ENCODE data around the gene MEGF6.

The MEGF6 gene

GRCh38 chr1:3459051-3459908, 152.0 kb downstream of the MEGF6 start:
- DNase-seq (ENCODE audit: low read depth), result no peak

GRCh38 chr1:3457910-3458883, 153.1 kb downstream of the MEGF6 start:
- DNase-seq (ENCODE audit: low read depth), result no peak

- no peak for DNase-seq (ENCODE audit: low read depth)
These were observed 154.1 kb downstream of the MEGF6 start for GRCh38 chr1:3456964-3457909.

GRCh38 chr1:3456449-3456963, 154.8 kb downstream of the MEGF6 start:
- DNase-seq (ENCODE audit: low read depth), result no peak

- no peak for DNase-seq (ENCODE audit: low read depth)
These were observed 155.4 kb downstream of the MEGF6 start for GRCh38 chr1:3455670-3456448.

GRCh38 chr1:3454811-3455618, 156.3 kb downstream of the MEGF6 start:
- DNase-seq (ENCODE audit: low read depth), result no peak

GRCh38 chr1:3453891-3454810, 157.2 kb downstream of the MEGF6 start, which contains the start of gene ARHGEF16:
TSS of gene ARHGEF16 (plus strand) at chr1:3454665. CDS start at chr1:3463085, 8,420 bp downstream.
- no peak for DNase-seq (ENCODE audit: low read depth)

GRCh38 chr1:3453203-3453761, 158.0 kb downstream of the MEGF6 start:
- DNase-seq (ENCODE audit: low read depth), result peak; percentile 49

- DNase-seq (ENCODE audit: low read depth), result no peak
These were observed 158.5 kb downstream of the MEGF6 start for GRCh38 chr1:3452866-3453175.

- no peak for DNase-seq (ENCODE audit: low read depth)
These were observed 159.1 kb downstream of the MEGF6 start for GRCh38 chr1:3451994-3452865.

- DNase-seq (ENCODE audit: low read depth), result no peak
These were observed 160.3 kb downstream of the MEGF6 start for GRCh38 chr1:3450983-3451382.

- no peak for DNase-seq (ENCODE audit: low read depth)
These were observed 161.0 kb downstream of the MEGF6 start for GRCh38 chr1:3450202-3450863.

GRCh38 chr1:3444736-3445135, 166.6 kb downstream of the MEGF6 start:
- no peak for DNase-seq (ENCODE audit: low read depth)

GRCh38 chr1:3444298-3444697, 167.0 kb downstream of the MEGF6 start:
- no peak for DNase-seq (ENCODE audit: low read depth)

GRCh38 chr1:3443807-3444206, 167.5 kb downstream of the MEGF6 start:
- no peak for DNase-seq (ENCODE audit: low read depth)

- DNase-seq (ENCODE audit: low read depth), result no peak
These were observed 168.4 kb downstream of the MEGF6 start for GRCh38 chr1:3442901-3443300.

- no peak for DNase-seq (ENCODE audit: low read depth)
These were observed 169.0 kb downstream of the MEGF6 start for GRCh38 chr1:3442331-3442730.

Measured in stimulated activated CD8-positive, alpha-beta memory T cell treated with anti-CD3 and anti-CD28 coated beads, Interleukin-15, amount 100 ng/mL, for 24 hours (primary cell).